Hematopoietic multipotent progenitor cell treated with erythropoietin and hydrocortisone succinate and interleukin-3 and kit ligand, for 4 days (in vitro differentiated cells): ENCODE measurements around the gene DHX32.
"Not testable (repeated sequence)": the region's sequence is repeated elsewhere in the genome, so short reads cannot be mapped to it uniquely, and the experiment has no call there.

Source experiments
- DNase-seq: peaks from one replicate; pipeline ENCODE4 v3.0.0-alpha.2; 2015

The DHX32 gene

DNA sequence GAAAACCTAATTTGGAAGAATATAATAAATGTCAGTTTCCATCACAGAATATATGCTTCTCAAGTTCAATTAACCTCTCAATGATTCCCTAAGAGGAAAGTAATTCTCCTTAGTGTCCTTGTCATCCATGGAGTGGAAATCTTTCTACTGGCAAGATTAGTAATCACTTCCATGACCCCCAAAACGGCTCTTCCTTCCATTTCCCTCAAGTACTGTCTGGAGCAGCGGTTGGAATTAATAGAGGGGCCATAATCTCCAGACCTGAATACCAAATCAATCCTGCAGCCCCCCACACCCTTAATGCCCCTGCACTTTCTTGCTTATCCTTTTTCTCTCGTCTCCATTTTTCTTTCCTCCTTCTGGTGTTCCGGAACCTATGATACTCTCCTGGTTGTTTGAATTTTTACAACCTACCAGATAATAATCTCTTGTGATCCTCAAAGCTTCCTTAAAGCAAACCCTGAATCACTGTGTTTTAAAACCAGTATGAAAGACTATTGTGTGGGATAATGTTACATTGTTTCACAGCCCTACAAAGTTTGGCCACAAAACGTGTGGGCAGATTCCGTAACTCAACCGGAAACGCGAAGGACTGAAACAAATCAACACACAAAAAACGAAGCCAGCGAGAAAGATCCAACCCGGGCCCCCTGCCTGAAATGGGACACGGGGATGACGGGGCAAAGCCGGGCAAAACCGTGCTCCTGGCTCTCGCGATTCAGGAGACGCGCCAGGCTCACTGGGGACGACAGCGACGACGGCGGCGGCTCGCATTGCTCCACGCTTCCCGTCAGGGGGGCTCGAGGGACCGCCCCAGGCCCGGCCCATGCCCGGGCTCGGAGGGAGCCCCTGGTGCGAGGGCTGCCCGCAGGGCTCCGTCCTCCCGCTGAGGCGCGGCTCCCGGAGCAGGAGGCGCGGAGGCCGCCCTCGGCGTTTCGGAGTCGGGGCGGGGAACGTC lies 14.3 kb upstream of the DHX32 start:
- peak; percentile 69 for DNase-seq

DNA sequence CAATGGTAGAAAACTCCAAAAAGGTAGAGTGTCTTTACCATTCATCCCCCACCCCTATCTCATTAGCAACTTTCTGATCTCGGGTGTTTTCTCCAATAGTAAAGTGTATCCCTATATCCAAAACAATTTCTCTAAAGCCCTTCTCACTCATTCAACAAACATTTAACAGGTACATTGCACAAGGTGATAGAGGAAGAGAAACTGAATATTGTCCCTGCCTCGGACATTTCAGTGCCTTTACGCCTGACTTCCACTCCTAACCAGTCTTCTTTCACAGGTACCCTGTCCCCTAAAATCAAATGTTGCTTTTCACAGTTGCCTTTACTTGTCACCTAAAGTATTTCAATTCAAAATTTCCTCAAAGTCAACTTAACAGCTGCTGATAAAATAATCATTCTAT lies 13.1 kb upstream of the DHX32 start:
- not testable (repeated sequence) for DNase-seq

DNA sequence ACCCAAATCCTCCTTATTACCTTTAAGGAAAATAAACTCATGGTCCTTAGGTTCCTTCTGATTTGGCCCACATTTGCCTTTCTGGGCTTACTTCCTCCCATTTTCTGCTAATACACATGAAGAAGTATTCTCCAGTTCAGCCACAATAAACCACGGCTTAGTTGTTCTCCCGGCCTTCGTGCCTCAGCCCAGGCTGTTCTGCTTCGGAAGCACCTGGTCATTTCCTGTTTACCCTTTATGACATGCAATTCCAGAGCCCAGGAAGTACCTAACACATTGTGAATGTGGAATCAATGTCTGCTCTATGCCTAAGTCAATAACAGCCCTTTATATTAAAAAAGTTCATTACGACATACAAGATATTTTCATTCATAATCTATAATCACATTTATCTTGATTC lies 11.3 kb upstream of the DHX32 start:
- DNase-seq, result not testable (repeated sequence)

DNA sequence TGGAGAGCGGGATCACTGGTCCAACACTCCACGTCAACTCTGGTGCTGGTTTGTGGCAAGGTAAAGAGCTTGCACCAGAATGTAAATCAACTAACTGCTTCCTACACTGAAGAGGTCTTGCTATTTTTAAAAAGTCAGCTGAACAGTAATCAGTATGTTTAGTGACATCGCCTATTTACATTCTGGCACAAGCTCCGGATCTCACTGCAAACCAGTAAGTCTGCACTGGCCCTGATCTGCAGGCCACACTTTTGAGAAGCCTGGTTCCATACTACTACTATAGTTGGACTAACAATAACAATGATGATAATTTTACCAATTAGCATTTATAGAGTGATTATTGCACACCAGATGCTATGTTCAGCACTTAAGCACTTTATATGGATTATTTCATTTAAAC lies 8.3 kb upstream of the DHX32 start:
- not testable (repeated sequence) for DNase-seq

DNA sequence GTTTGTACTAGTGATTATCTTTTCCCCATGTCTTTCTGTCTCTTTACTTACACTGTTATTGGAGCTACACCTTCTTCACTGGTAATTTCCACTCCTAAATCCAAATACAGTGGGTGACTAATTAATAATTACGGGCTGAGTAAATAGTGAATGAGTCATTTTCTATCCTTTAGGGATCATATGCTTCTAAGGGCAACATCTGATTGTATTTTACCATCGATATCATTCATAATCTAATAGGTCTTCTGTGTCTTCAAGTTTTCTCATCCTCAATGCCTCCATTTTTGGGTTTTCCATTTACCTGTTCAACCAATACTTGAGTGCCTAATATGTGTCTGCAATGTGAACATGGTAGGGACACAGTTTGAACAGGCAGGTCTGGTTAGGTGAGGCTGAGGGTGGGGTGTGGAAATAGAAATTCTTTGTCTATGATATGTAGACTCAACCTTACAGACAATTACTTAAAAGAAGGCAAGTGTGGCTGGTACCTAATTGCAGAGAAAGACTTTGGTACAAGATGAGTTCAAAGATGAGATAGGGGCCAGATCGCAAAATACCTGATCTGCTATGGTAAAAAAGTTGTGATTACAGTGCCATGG lies 5.9 kb upstream of the DHX32 start:
- DNase-seq, result no peak

DNA sequence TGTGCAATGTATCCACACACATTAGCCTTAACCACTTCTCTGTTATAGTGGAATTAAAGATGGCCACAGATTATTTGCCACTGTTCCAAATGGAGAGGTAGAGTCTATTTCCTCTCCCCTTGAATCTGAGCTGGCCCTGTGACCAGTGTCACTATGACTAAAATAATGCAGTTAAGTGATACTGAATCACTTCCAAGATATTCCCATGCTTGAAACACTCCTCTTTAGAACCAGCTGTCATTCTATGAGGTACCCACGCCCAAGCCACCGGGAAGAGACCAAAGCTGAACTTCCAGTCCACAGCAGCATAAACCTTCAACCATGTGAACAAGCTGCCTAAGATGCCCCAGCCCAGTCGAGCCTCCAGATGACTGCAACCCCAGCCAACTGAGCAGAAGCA lies 2.1 kb upstream of the DHX32 start:
- no peak for DNase-seq

DNA sequence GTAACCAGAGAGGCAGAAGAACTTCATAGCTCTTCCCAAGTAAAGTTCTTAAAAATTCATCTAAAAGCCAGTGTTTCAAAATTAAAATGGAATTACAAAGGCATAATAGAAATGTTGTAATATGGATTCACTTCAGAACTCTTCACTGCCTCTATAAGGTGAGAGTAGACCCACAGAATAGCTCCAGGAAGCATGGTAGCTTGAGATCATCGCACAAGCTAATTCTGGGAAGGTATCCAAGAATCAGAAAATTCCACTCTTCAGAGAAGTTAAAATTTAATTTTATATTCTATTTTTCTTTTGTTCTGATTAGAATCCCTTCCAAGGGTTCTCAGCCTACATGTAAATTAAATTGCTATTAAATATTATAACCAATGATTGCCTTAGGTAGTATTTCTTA lies 1.5 kb upstream of the DHX32 start:
- no peak for DNase-seq

DNA sequence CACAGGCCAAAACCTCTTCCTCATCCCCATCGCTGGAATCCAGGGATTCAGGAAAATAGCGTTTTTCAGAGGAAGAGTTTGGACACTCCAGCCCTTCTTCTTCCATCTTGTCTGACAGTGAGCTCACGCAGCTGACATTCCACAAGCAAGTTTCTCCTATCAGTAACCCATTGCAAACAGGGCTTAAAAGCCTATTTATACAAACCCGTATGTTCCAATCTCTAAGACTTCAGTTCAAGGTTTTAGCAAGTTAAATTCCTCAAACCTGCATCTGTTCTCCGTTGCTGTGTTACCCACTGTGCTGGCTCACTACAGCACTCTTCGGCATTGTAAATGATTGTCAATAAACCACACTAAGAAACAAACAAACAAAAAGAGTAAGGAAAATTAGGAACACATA lies 373 bp downstream of the DHX32 start:
- DNase-seq, result no peak

DNA sequence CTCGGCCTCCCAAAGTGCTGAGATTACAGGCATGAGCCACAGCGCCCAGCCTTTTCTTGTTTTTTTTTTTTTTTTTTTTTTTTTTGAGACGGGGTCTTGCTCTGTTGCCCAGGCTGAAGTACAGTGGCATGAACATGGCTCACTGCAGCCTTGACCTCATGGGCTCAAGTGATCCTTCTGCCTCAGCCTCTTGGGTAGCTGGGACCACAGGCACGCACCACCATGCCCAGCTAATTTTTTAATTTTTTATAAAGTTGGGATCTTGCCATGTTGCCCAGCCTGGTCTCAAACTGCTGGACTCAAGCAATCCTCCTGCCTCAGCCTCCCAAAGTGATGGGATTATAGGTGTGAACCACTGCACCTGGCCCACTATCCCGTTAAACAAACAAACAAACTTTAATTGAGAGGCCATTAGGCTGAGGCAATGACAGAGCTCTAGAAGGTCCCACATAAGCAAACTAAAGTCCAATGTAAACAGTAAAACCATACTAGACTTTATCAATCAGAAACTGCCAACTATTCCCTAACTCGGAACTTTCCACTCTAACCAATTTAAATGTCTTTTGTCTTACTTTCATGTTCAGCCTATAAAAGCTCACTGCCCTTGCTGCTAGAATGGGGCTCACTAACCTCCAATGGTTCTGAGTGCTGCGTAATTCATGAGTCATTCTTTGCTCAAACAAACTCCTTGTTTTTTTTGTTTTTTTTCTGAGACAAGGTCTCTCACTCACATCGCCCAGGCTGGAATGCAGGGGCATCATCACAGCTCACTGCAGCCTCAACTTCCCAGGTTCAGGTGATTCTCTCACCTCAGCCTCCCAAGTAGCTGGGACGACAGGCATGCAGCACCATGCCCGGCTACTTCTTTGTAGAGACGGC lies 1.9 kb downstream of the DHX32 start:
- no peak for DNase-seq

DNA sequence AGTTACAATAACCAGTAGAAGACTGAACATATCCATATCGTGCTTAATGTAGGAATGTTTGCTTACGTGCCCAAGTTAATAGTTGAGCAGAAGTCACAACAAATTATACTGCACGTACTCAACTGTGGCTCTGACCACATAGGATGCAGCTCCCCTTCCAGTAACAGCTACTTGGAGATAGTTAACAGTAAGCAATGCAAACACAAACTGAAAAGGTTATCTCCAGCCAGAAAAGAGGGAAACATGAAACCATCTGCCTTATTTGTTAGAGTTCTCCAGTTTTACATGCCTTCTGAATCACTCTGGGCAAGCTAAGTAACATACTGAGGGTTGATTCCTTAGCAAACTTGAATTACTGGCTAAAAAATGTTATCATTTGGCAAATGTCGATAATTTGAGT lies 9.8 kb downstream of the DHX32 start:
- DNase-seq, result no peak

DNA sequence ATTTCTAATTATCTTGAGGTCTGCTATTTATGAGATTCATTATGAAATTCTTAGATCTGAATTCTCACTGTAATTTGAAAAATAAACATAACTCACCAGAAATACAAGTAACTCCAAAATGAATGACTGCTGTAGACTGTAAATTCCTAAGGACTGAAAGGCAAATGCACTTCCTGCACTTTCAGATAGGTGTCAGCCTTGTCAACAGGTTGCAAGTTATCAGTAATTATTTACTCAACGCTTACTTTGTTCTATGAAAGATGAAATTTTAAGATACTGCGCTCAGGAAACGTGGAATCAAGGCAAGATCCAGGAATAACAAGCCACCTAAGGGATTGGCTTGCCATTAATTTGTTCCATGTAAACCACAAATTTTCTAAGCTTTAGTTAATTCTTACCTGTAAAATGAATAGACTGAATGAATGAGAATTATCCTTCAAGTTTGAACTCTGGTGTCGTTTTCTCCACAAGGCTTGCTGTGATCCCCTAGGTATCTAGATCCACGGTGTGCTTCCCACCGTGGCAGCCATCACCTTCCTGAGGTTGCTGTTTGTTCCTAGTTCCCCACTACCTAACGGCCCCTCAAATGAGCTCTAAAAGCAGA lies 12.6 kb downstream of the DHX32 start:
- DNase-seq, result peak; percentile 76

DNA sequence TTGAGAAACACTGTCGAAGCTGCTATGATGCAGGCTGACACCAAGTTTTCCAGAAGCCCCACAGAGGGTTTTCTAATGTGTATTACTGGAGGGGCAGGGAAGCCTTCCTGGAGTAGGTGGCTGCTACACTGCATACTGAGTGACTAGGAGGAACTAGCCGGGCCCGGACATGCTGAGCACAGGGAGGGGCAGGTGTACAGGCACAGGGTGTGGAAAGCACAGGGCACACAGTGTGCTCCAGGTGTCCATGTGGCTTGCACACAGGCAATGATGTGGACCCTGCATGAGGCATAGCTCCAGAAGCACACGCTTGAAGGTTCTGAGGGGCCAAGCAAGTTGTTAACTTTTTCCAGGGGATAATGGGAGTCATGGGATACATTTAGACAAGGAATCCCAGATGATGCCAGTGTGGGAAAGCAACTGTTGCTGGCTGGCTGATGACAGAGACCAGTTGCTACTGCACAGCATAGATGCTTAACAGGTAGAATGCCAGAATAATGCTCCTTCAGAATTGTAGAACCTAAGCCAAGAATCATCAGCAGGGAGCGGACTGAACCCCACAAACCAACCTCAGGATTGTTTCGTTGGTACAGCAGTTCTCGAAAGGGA lies 14.6 kb downstream of the DHX32 start:
- no peak for DNase-seq

DNA sequence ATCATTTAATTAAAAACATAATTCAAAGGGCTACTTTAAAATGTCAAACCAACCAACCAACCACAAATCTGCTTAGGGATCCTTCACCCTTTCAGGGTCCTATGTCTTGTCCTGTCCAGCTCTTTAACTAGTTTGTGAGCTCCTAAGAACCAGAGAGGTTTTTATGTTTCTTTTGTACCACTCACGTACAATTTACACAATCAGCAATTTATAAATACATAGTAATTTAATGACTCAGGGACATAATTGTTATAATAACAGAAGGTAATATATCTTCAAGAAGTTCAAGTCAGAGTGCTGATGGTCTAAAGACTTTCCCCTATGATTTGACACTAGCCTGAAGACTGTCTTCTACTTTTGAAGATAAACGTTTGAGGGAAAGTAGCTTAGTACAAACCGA lies 16.0 kb downstream of the DHX32 start:
- no peak for DNase-seq

DNA sequence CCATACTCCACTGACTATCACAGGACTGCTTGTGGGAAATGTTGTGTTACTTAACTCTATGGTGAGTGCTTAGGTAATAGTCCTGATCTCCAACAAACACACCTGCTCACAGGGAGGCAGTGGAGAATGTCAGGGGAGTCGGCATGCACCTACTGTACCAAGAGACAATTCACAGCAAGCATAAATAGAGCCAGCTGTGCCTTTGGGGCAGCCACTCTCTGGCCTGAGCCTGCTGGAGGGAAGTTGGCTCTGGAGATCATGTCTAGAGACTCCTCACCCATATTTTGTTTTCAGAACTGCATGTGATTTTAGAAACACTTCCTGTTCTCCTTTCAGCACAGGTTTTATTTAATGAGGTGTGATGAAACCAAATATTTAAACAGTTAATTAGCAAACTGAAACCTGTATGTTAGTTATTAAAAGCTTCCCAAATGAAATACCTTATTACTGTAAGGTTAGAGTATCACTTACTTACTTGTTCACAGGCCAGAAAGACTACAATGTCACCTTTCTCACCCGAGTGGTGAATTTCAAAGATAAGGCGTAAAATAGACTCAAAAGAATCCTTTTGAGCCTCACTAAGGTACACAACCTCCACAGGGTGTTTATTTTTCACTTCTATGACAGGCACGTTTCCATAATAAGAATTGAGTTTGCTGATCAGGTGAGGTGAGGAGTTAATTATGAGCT lies 21.8 kb downstream of the DHX32 start:
- DNase-seq, result no peak

DNA sequence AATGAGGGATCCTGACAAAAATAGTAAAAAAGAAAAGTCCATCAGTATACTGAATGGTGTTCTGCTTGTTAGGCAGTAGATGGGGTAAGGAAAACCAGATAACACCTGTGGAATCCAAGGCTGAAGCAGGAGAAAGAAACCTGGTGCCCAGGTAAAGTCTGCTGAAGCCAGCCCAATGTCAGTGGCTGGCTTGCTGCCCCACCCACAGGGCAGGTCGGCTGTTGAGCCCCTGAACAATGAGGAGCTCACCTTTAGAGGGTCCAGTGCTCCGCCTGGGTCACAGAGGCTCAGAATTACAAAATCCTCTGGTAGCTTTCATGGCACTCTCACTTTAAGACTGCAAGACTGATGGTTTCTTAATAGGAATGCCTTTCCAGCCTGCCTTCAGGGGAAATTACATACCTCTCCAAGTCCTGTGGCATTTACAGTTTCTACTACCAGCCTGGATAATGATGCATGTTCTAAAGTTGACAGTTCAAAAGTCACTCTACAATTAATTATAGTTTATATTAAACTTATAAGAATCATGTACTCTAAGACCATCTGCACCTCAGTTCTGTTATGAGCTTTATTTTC lies 23.8 kb downstream of the DHX32 start:
- DNase-seq, result no peak

DNA sequence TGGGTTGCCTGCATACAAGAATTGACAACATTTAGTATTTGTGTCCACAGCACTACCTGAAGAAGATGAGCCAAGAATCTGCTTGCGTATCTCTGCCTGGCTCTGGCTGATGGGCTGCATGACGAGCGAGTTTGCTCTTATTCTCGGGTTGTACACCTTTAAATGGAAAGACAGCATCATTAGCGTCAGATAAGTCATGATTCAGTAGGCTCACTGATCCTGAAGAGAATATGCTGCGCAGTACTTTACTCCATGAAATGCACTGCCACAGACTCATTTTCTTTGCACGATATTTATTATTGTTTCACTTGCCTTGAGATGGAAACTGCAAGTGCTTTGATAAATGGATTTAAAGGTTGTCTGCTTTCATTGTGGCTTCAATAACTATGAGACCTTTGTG lies 28.6 kb downstream of the DHX32 start:
- no peak for DNase-seq

DNA sequence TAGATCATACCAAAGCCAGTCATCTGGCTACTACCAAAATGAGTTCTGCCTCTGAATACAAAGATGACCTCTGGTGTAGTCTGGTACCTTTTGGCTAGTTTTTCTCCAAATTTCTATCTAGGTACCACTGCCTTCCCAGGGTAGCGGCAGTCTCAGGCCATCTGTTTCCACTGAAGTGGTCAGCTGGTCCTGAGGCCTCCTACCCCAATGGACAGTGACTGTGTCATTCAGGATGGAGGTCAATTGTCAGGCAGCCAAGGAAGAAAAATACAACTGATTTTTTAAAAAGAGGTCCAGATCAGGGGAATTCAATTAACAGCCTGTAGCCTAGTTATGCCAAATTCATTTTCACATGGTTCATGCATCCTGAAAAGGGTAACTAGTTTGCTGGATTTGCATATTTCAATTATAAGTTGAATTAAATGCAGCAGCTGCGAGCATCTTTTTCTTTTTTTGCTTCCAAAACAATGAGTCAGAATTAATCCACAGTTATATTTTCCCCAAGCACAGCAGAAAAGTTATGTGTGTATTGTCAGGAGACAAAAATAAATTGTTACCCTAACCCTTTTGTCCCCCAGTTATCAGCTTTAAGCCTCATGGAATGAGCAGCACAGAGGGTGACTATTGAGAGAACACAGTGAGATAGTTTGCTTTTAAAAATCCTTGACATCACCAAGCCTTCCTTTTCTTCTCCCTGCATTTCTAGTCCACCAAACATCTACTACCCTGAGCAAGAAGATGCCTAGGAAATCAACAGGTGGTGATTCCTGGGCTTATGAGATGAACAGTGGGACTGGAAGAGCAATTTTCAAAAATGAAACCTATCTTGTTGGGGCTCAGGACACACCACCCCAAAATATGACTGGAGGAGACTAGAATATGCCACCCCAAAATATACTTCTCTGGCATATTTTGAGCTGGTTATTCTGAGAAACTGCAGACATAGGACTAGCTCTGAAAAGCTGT lies 30.0 kb downstream of the DHX32 start:
- no peak for DNase-seq

DNA sequence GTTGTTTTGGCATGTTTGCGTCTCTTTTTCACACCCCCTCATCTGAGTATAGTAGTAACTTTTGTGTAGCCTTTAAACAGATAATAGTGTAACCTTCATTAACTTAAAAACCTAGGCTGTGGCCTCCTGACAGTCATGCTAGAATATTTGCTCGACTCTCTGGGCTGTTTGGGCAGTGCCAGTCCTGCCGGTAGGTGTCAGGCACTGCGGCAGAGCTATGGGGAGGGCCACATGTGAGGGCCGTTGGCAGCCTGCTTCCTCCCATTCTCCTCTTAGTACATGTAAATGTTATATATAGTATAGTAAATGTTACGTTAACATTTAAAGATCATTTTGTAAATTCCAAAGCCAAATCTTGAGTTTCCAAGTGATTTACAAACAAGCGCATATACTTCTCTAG lies 31.6 kb downstream of the DHX32 start:
- DNase-seq, result no peak

DNA sequence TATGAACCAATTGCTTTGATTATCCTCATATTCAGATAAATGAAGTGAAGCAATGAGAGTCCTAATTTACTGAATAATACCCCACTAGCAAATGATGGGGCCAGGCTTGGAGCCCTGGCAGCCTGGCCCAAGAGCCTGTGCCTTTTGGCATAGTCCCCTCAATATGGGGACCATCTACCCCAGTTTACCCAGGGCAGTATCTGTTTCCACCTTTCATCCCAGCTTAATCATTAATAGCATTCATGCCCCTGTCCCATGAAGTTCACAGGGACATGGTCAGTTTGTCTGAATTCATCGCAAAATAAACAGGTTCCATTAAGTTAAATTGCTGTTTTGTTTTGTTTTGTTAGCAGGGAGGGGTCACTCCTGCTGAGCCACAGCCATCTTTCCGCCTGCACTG lies 32.2 kb downstream of the DHX32 start:
- no peak for DNase-seq

DNA sequence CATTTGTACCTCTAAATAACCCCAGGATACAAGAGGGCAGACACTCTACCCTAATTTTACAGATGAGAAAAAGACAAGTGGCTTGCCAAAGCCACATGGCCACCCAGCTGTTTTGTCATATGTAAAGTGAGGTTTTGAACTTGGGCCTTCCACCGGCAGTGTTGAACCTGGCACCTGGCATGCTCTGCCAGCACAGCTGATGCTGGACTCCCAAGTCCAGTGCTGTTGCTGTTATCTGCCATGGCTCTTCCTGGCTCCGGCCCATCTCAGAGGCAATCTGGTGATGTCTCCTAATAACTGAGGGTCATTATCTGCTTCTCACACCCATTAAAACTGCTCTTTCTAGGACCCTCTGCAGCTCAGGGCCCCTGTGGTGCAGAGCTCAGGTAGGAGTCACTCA lies 32.7 kb downstream of the DHX32 start:
- DNase-seq, result no peak
